ENCODE measurements around the gene SLC35E1. TPM values are rescaled to one million over a fixed set of nuclear protein-coding genes. Genes with fewer than 3 reads are reported as not detected.

SLC35E1 gene
- total RNA-seq, 1 donor from 2014 or later = 44.5 TPM

DNA sequence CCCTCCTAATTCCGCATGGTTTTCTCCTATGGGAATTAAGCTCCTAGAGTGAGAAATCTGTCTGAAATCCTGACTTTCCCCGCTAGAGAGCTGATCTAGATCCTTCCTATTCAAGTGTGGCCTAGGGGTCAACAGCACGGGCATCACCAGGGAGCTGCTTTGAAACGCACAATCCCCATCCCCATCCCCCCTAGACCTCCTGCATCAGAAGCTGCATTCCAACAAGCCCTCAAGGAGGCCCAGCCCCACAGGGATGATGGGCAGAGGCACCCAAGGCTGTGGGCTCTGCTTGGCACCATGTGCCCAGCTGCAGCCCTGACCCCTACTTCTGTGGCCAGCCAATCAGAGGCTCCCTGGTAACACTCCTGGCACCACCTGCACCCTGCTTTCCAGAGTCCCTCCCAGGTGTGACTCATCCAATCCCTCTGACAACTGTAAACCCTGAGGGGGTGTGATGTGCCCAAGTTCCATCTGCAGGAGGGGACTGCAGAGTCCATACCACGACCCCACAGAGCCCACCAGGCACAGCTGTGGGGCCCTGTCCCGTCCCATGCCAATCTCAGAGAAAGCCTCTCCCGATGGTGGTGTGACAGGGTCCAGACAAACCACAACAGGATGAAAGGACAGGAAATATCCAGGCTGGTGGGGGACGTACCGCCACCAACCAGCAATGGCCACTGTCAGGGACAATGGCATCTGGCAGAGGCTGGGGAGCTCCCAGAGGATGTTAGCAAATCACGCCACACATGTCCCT lies 19.8 kb upstream of the SLC35E1 start:
- TF ChIP-seq, protein P1, sequence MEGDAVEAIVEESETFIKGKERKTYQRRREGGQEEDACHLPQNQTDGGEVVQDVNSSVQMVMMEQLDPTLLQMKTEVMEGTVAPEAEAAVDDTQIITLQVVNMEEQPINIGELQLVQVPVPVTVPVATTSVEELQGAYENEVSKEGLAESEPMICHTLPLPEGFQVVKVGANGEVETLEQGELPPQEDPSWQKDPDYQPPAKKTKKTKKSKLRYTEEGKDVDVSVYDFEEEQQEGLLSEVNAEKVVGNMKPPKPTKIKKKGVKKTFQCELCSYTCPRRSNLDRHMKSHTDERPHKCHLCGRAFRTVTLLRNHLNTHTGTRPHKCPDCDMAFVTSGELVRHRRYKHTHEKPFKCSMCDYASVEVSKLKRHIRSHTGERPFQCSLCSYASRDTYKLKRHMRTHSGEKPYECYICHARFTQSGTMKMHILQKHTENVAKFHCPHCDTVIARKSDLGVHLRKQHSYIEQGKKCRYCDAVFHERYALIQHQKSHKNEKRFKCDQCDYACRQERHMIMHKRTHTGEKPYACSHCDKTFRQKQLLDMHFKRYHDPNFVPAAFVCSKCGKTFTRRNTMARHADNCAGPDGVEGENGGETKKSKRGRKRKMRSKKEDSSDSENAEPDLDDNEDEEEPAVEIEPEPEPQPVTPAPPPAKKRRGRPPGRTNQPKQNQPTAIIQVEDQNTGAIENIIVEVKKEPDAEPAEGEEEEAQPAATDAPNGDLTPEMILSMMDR (conservative IDR thresholded peaks at IDR 0.05) = no peak
- Mint-ChIP-seq H3K4me1 (ENCODE audit: unreplicated experiment) (peaks cover 34% of the 10 kb centered on the region), H3K4me3 (no peak overlapping the region), H3K9me3 (no peaks in the 10 kb centered on the region), H3K27ac (no peak overlapping the region), H3K36me3 (no peaks in the 10 kb centered on the region), H3K27me3 (no peaks in the 10 kb centered on the region)
- no peak for DNase-seq (ENCODE audit: extremely low spot score, unreplicated experiment)

- Mint-ChIP-seq H3K36me3 (no peaks in the 10 kb centered on the region), H3K9me3 (no peaks in the 10 kb centered on the region), H3K27me3 (no peaks in the 10 kb centered on the region), H3K4me1 (ENCODE audit: unreplicated experiment) (peaks cover 34% of the 10 kb centered on the region), H3K4me3 (no peak overlapping the region), H3K27ac (no peak overlapping the region)
- DNase-seq (ENCODE audit: extremely low spot score, unreplicated experiment) = no peak
- TF ChIP-seq, protein P1 (conservative IDR thresholded peaks at IDR 0.05) = no peak
Measured at GRCh38 chr19:16590876-16591802, 18.9 kb upstream of the SLC35E1 start.

DNA sequence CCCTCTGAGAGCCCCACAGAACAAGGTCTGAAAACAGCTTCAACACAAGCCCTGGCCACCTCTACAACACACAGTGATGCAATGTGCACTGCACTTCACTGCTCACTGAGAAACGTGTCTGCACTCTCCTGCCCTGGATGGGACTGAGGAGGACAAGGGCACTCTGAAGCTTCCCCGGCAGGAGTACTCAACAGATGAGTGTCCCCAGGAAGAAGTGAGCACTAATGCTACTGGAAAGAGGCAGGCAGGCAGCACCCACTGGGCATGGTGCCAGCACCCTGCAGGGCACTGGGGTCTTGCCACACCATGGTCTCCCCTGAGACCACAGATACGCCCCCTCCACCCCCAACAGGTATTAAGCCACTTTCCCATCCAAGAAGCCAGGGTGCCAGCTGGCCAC lies 17.7 kb upstream of the SLC35E1 start:
- no peaks in the 10 kb centered on the region for H3K36me3 Mint-ChIP-seq
- TF ChIP-seq, protein P1 (conservative IDR thresholded peaks at IDR 0.05) = no peak
- no peak overlapping the region for H3K27ac Mint-ChIP-seq
- peaks cover 39% of the 10 kb centered on the region for H3K4me1 Mint-ChIP-seq (ENCODE audit: unreplicated experiment)
- no peak overlapping the region for H3K4me3 Mint-ChIP-seq
- DNase-seq (ENCODE audit: extremely low spot score, unreplicated experiment) = no peak
- no peaks in the 10 kb centered on the region for H3K27me3 Mint-ChIP-seq
- H3K9me3 Mint-ChIP-seq = no peaks in the 10 kb centered on the region

- H3K27me3 Mint-ChIP-seq = no peaks in the 10 kb centered on the region
- no peak for DNase-seq (ENCODE audit: extremely low spot score, unreplicated experiment)
- H3K4me1 Mint-ChIP-seq (ENCODE audit: unreplicated experiment) = peaks cover 47% of the 10 kb centered on the region
- no peaks in the 10 kb centered on the region for H3K36me3 Mint-ChIP-seq
- H3K4me3 Mint-ChIP-seq = no peak overlapping the region
- TF ChIP-seq, protein P1 (conservative IDR thresholded peaks at IDR 0.05) = no peak
- no peaks in the 10 kb centered on the region for H3K9me3 Mint-ChIP-seq
- no peak overlapping the region for H3K27ac Mint-ChIP-seq
Measured at GRCh38 chr19:16588824-16589577, 16.8 kb upstream of the SLC35E1 start.

All from type B pancreatic cell (in vitro differentiated cells).